HEK293T (cell line): ENCODE measurements around the gene SLC8B1.

Experiments
- BHLHE40 ChIP-seq: fragments of 450-650 bp; IDR thresholded peaks from 2 replicates; pipeline ENCODE4 v1.6.1; 2016; ENCODE audit warnings: mild to moderate bottlenecking, moderate library complexity, borderline replicate concordance
- ELF4 ChIP-seq: fragments of 450-650 bp; IDR thresholded peaks from 2 replicates; pipeline ENCODE4 v1.6.1; 2017; ENCODE audit warnings: antibody characterized with exemption
- FOXA1 ChIP-seq: fragments of 450-650 bp; IDR thresholded peaks from 2 replicates; pipeline ENCODE4 v1.6.1; 2016; ENCODE audit warnings: mild to moderate bottlenecking
- FOXK2 ChIP-seq: fragments of 450-650 bp; IDR thresholded peaks from 2 replicates; pipeline ENCODE4 v1.6.1; 2016; ENCODE audit warnings: mild to moderate bottlenecking
- FOXM1 ChIP-seq: fragments of 450-650 bp; IDR thresholded peaks from 2 replicates; pipeline ENCODE4 v1.6.1; 2017; ENCODE audit warnings: mild to moderate bottlenecking, borderline replicate concordance
- HDGF ChIP-seq: fragments of 450-650 bp; IDR thresholded peaks from 2 replicates; pipeline ENCODE4 v1.6.1; 2017; ENCODE audit warnings: antibody characterized with exemption, borderline replicate concordance
- L3MBTL2 ChIP-seq: fragments of 450-650 bp; conservative IDR thresholded peaks from 2 replicates; pipeline ENCODE4 v1.6.1; 2016; ENCODE audit warnings: mild to moderate bottlenecking
- SP1 ChIP-seq: fragments of 450-650 bp; IDR thresholded peaks from 2 replicates; pipeline ENCODE4 v1.6.1; 2017
- TARDBP ChIP-seq: fragments of 450-650 bp; IDR thresholded peaks from 2 replicates; pipeline ENCODE4 v1.6.1; 2016
- ZNF384 ChIP-seq: fragments of 450-650 bp; IDR thresholded peaks from 2 replicates; pipeline ENCODE4 v1.6.1; 2016
- TF ChIP-seq, protein P1 (sequence below): fragments of 450-650 bp; IDR thresholded peaks from 2 replicates; pipeline ENCODE4 v1.6.1; 2016

DNA sequence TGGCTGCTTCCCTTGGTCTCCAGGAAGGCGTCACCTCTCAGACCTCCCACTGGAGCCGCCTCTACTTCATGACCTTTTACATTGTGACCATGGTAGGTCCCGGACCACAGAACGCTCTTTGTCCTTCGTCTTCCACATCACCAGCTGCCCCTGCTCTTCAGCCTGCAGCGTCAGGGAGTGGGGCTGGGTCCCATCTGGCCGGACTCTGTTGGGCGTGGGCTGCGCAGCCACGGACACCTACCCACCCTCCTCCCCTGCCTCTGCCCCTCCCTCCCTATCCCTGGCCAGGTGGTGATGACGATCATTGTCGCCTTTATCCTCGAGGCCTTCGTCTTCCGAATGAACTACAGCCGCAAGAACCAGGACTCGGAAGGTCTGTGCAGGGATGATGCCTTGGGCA lies 43.3 kb downstream of the SLC8B1 start:
- TF ChIP-seq, protein P1, sequence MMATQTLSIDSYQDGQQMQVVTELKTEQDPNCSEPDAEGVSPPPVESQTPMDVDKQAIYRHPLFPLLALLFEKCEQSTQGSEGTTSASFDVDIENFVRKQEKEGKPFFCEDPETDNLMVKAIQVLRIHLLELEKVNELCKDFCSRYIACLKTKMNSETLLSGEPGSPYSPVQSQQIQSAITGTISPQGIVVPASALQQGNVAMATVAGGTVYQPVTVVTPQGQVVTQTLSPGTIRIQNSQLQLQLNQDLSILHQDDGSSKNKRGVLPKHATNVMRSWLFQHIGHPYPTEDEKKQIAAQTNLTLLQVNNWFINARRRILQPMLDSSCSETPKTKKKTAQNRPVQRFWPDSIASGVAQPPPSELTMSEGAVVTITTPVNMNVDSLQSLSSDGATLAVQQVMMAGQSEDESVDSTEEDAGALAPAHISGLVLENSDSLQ = no peak
- TF ChIP-seq FOXA1 = no peak
- TF ChIP-seq FOXM1 = no peak
- no peak for TF ChIP-seq SP1
- TF ChIP-seq L3MBTL2 = no peak
- no peak for TF ChIP-seq BHLHE40
- TF ChIP-seq ELF4 = no peak
- no peak for TF ChIP-seq ZNF384
- TF ChIP-seq HDGF = no peak
- TF ChIP-seq TARDBP = no peak
- no peak for TF ChIP-seq FOXK2
